Esophagus mucosa (tissue), 1 donor: ENCODE data around the gene KIF17. TPM values are rescaled to one million over a fixed set of nuclear protein-coding genes. Genes with fewer than 3 reads are reported as not detected.
A peak's percentile ranks its signal among the peaks of the same experiment; 100 is the strongest.

Source experiments
- ATAC-seq: fragments of 200-7000 bp; cut with Tn5 transposase; one replicate; pipeline ENCODE4 v1.9.1; 2020
- total RNA-seq: library from RNA; stranded (reverse); gene quantifications from one replicate; pipeline ENCODE4 v1.2.4, GENCODE V29; 2023
- donor health status: DM: yes; HTN: yes; CAD: no.

Gene KIF17
- total RNA-seq, 1 donor from 2014 or later, result 0.60 TPM

GRCh38 chr1:20660363-20660762 lies 57.4 kb downstream of the KIF17 start:
- ATAC-seq, result no peak

- no peak for ATAC-seq
Measured at GRCh38 chr1:20658166-20658915, 59.5 kb downstream of the KIF17 start.

GRCh38 chr1:20657024-20657423 lies 60.8 kb downstream of the KIF17 start:
- no peak for ATAC-seq

GRCh38 chr1:20654104-20654690 lies 63.6 kb downstream of the KIF17 start:
- ATAC-seq, result no peak

DNA sequence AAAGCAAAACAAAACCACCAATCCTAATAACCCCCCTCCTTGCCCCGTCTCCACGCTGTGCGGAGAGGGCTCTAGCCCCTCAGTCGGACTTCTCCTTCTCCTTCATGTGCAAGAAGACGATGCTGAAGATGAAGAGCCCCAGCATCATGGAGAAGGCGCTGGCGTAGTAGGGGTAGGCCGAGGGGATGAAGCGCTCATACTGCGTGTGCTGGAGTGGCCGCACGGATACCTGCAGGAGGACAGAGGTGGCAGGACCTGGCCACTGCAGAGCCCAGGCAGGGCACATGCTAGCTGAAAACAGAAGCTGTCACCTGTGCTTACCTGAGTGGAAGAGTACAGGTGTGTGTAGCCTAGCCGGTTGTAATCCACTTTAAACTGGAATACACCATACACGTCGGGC lies 65.5 kb downstream of the KIF17 start:
- ATAC-seq, result no peak

DNA sequence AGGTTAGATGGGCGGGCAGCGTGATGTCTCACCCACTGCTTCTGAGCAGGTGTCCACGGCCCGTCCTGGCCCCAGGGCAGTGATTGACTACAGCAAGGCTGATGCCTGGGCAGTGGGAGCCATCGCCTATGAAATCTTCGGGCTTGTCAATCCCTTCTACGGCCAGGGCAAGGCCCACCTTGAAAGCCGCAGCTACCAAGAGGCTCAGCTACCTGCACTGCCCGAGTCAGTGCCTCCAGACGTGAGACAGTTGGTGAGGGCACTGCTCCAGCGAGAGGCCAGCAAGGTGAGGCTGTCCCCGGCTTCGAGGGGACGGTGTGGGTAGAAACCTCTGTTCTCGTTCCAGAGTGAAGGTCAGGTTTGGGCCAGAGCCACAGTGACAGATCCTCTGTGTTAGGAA lies 68.9 kb downstream of the KIF17 start:
- peak; percentile 12 for ATAC-seq

DNA sequence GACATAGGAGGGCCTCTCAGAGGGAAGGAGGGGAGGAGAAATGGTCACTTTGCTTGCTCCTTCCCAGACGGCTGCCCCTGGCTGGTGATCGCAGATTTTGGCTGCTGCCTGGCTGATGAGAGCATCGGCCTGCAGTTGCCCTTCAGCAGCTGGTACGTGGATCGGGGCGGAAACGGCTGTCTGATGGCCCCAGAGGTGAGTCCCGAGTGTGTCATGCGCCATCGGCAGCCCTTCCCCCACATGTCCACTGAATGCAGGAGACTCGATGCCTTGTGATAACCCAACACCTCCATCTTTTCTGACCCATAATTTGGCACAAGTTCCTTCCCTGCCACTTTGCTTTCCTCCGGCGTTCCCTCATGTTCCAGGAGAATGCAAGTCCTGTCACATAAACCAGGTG lies 69.4 kb downstream of the KIF17 start:
- no peak for ATAC-seq

- ATAC-seq, result no peak
Measured at GRCh38 chr1:20645414-20645813, 72.4 kb downstream of the KIF17 start.

DNA sequence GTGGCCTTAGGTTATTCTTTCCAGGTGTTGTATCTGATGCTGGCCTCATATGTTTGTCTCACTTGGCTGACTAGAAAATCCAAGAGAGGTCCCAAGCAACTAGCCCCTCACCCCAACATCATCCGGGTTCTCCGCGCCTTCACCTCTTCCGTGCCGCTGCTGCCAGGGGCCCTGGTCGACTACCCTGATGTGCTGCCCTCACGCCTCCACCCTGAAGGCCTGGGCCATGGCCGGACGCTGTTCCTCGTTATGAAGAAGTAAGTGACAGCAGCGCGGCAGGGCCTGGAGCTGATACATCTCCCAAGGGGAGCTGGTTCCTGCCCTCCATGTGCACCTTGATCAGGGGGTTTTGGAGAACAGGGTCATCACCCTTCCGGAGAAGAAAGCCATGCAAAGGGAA lies 73.4 kb downstream of the KIF17 start:
- no peak for ATAC-seq

DNA sequence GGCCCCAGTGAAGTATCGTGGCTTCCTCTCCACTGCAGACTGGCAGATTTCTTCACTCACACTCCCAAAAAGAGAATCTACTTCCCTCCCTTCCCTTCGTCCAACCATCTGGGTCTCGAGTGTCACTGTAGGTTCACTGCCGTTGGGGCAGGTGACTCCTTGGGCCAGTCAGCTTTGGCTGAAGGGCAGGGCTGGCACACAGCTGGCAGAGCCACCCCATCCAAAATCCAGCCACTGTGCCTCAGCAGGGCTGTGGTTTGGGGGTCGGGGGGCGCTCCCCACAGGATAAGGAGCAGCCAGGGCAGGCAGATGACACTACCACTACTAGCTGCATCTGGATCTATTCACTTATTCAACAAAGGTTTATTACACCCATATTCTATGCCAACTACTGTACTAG lies 74.7 kb downstream of the KIF17 start:
- ATAC-seq, result no peak

- peak; percentile 22 for ATAC-seq
Measured at GRCh38 chr1:20641975-20642374, 75.8 kb downstream of the KIF17 start.

- peak; percentile 59 for ATAC-seq
Measured at GRCh38 chr1:20640183-20640597, 77.6 kb downstream of the KIF17 start.

- no peak for ATAC-seq
Measured at GRCh38 chr1:20636785-20637347, 80.9 kb downstream of the KIF17 start.

- ATAC-seq, result peak; percentile 49
Measured at GRCh38 chr1:20634594-20635084, 83.2 kb downstream of the KIF17 start.

- ATAC-seq, result no peak
Measured at GRCh38 chr1:20634065-20634593, 83.7 kb downstream of the KIF17 start.

DNA sequence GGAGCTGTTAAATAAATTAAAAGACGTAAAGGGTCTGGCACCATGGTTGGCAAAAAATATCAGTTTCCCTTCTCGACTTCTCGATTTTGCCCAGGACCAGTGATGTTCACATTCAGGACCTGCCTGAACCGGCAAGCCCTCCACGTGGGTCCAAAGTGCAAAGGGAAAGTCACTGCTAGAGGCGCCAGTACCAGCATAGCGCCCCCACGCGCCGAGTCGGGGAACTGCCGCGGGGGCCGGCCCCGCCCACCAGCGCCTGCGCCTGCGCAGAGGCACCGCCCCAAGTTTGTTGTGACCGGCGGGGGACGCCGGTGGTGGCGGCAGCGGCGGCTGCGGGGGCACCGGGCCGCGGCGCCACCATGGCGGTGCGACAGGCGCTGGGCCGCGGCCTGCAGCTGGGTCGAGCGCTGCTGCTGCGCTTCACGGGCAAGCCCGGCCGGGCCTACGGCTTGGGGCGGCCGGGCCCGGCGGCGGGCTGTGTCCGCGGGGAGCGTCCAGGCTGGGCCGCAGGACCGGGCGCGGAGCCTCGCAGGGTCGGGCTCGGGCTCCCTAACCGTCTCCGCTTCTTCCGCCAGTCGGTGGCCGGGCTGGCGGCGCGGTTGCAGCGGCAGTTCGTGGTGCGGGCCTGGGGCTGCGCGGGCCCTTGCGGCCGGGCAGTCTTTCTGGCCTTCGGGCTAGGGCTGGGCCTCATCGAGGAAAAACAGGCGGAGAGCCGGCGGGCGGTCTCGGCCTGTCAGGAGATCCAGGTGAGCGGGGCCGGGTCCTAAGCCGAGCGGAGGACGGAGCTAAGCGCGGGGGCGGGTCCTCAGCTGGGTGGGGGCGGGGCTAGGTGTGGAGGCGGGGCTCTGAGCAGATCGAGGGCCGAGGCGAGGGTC lies 84.4 kb downstream of the KIF17 start, which contains the start of gene PINK1:
PINK1 (plus strand) TSS at position 269 of the 875 bp plus-strand sequence; CDS start at position 360, 91 bp downstream.
- peak; percentile 87 for ATAC-seq

GRCh38 chr1:20632386-20632785 lies 85.4 kb downstream of the KIF17 start:
- no peak for ATAC-seq

DNA sequence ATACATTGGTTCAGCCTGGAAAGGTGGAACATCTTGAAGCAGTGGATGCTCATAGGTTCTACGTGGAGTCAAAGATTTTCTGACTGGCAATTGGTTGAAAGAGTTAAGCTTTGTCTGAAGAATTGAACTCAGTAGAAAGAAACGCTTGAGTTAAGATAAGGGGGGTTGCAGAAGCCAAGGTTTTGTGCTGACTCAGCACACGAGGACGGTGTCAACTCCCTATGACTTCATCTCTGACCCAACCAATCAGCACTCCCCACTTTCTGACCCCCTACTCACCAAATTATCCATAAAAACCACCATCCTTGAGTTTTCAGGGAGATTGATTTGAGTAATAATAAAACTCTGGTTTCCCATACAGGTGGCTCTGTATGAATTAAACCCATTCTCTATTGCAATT lies 87.1 kb downstream of the KIF17 start:
- no peak for ATAC-seq

DNA sequence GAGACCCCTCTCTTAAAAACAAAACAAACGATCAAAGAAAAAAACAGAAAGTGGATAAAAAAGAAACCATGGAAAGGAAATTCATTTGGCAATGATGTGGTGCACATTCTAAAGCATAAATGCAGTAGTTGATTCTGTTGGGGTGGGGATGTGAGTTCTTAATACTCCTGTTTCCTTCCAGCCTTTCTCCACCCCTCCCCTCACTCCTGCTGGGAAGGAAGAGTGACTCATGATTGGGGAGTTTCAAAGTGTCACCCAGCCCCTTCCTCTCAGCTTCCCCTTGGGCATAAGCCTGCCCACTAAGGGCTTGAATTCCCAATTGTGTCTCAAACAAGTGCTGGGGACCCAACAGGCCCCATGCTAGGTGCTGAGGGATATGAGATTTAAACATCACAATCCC lies 91.3 kb downstream of the KIF17 start:
- ATAC-seq, result no peak

- ATAC-seq, result no peak
Measured at GRCh38 chr1:20626098-20626427, 91.7 kb downstream of the KIF17 start.

GRCh38 chr1:20625176-20626097 lies 92.4 kb downstream of the KIF17 start:
- ATAC-seq, result no peak

DNA sequence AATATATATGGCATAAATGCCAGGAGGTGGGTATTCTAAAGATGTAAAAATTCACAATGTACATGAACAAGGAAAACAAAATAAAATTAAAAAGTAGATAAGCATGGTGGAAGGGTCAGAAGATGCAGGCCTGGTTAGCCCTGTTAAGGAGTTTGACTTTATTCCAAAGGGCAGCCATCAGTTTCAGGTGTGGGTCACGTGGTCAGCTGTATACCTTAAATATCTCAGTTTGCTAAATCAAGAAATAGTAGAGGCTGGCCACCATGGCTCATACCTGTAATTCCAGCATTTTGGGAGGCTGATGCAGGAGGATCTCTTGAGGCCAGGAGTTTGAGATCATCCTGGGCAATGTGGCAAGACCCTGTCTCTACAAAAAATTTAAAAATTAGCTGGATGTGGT lies 93.1 kb downstream of the KIF17 start:
- ATAC-seq, result no peak
